Esophagus muscularis mucosa (tissue), 4 donors: Measurements from ENCODE around the gene MAP3K9. TPM values are rescaled to one million over a fixed set of nuclear protein-coding genes. Genes with fewer than 3 reads are reported as not detected.

Source experiments
- DNase-seq: peaks from one replicate; pipeline ENCODE4 v3.0.0-alpha.2; 2017; ENCODE audit errors: extremely low spot score
- H3K27ac ChIP-seq, 4 donors: fragments of 200-600 bp; sonication (generic); replicated peaks in 1 of 4; 1 replicate in 3 of 4; 2 replicates in 1 of 4; pipeline ENCODE4 v1.5.1; 2016 to 2019; ENCODE audit warnings: mild to moderate bottlenecking in 1 of 4
- H3K27me3 ChIP-seq, 4 donors: fragments of 200-600 bp; sonication (generic); one replicate each; pipeline versions ENCODE4 v1.5.1 to v1.6.0; 2016 to 2019
- H3K36me3 ChIP-seq, 4 donors: fragments of 200-600 bp; sonication (generic); one replicate each; pipeline ENCODE4 v1.5.1; 2016 to 2019
- H3K4me1 ChIP-seq, 4 donors: fragments of 200-600 bp; sonication (generic); one replicate each; pipeline ENCODE4 v1.5.1; 2016 to 2019
- H3K4me3 ChIP-seq, 4 donors: fragments of 200-600 bp; sonication (generic); 1 replicate in 2 of 4; 2 replicates in 2 of 4; pipeline ENCODE4 v1.5.1; 2016 to 2019; ENCODE audit warnings: mild to moderate bottlenecking in 4 of 4, moderate library complexity in 1 of 4
- H3K9me3 ChIP-seq, 4 donors: fragments of 200-600 bp; sonication (generic); 1 replicate in 3 of 4; 2 replicates in 1 of 4; pipeline ENCODE4 v1.5.1; 2016 to 2019
- EP300 ChIP-seq: sonication (generic); formaldehyde crosslinking; IDR thresholded peaks from one replicate; pipeline ENCODE4 v1.6.1; 2017; ENCODE audit warnings: antibody characterized with exemption
- POLR2A ChIP-seq: fragments of 450-650 bp; IDR thresholded peaks from one replicate; pipeline ENCODE4 v1.6.1; 2017; ENCODE audit warnings: antibody characterized with exemption, moderate library complexity, mild to moderate bottlenecking, low read depth
- WGBS: methylation state at CpG from one replicate; pipeline ENCODE4 v1.1.5; 2018; 5-methylcytosine and 5-hydroxymethylcytosine counted together
- intact Hi-C: fragments of 100-400 bp; cut with DNase I; formaldehyde crosslinking; loops from one replicate; pipeline ENCODE4 v1.15.1; 2023
- total RNA-seq, 4 donors: library from RNA; depleted of rRNA; stranded (reverse); fragments of >200 nt; gene quantifications; one replicate each; pipeline versions ENCODE4 v1.1.0 to v1.2.1, GENCODE V29; 2016

Gene MAP3K9
- total RNA-seq, 4 donors from 2014 or later, result 0.83 to 3.3 (median 1.8) TPM

DNA sequence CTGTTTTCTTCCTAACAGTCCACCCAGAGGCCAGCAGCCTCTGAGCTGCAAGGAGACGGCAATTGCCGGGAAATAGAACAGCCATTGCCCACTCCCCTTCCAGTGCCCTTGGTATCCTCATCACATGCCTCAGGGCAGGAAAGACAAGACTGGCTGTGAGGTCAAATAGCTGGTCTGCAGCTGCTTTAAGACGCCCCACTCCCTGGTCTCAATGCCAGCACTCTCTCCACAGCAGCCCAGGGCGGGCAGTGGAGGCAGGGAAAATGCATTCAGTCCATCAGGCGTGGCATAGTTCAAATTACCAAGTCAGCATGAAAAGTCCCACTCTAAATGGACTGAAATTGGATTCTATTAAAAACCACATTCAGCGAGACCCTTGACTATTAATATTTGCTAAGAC lies 132.0 kb downstream of the MAP3K9 start:
- 77% methylated on average over 6 of the region's 6 CpGs for whole genome bisulfite sequencing
- TF ChIP-seq EP300, result no peak
- no peak for TF ChIP-seq POLR2A
- H3K4me3 ChIP-seq, result no peak overlapping the region
- no peaks in the 10 kb centered on the region for H3K27me3 ChIP-seq
- intact Hi-C loops, result no loop called here
- no peaks in the 10 kb centered on the region for H3K36me3 ChIP-seq
- H3K4me1 ChIP-seq, result no peaks in the 10 kb centered on the region
- no peak overlapping the region for H3K27ac ChIP-seq
- no peaks in the 10 kb centered on the region for H3K9me3 ChIP-seq
- DNase-seq, result no peak

Other genes with a start within 250 kb of the MAP3K9 start
- gene MED6, start 208.9 kb downstream of the MAP3K9 start, total RNA-seq, result 10 to 100 TPM; 19.5 to 21.7 (median 20.5) TPM
- 1 to 10 TPM in 3 of 4 donors, under 1 TPM in 1; 0.99 to 3.4 (median 1.9) TPM for gene TTC9, start 167.6 kb downstream of the MAP3K9 start, total RNA-seq
- 10 to 100 TPM; 56.3 to 62.5 (median 59.6) TPM for gene PCNX1, start 97.9 kb upstream of the MAP3K9 start, total RNA-seq